IPS-18a (cell line): ENCODE results near the gene C16orf89.
A peak's percentile ranks its signal among the peaks of the same experiment; 100 is the strongest.
"Not testable (repeated sequence)": the region's sequence is repeated elsewhere in the genome, so short reads cannot be mapped to it uniquely, and the experiment has no call there.

ENCODE experiments used
- H3K27ac ChIP-seq: one replicate; pipeline ENCODE4 v1.5.1; 2013; ENCODE audit warnings: low read length
- H3K27me3 ChIP-seq: one replicate; pipeline ENCODE4 v1.6.1; 2013; ENCODE audit warnings: mild to moderate bottlenecking, low read length; ENCODE audit not compliant: control insufficient read depth, insufficient read depth
- H3K36me3 ChIP-seq: one replicate; pipeline ENCODE4 v1.6.1; 2013; ENCODE audit warnings: low read depth, low read length; ENCODE audit not compliant: control insufficient read depth
- H3K4me1 ChIP-seq: one replicate; pipeline ENCODE4 v1.6.1; 2013; ENCODE audit warnings: low read depth, low read length; ENCODE audit not compliant: control insufficient read depth
- H3K4me3 ChIP-seq: one replicate; pipeline ENCODE4 v1.5.1; 2013; ENCODE audit warnings: low read length
- H3K9ac ChIP-seq: one replicate; pipeline ENCODE4 v1.6.1; 2013; ENCODE audit warnings: mild to moderate bottlenecking, low read length, moderate library complexity
- H3K9me3 ChIP-seq: one replicate; pipeline ENCODE4 v1.6.1; 2013; ENCODE audit warnings: low read depth, low read length; ENCODE audit not compliant: control insufficient read depth

C16orf89 gene

DNA sequence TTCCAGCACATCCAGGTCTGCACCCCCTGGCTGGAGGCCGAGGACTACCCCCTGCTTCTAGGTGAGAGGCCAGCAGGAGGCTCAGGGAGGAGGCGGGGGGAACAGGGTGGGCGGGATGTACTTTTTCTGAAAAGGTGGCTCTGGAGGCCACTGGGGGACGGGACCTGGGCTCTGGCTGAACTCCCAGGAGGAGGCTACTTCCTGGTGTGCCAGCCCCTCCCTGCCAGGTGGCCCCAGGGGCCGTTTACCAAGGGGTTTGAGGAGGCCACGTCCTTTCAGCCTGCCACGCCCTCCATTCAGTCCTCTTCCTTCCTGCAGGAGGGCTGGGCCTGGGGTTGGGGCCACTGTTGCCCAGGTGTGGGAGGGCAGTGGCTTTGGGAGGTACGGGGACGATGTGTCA lies 15.2 kb upstream of the C16orf89 start:
- not testable (repeated sequence) for H3K9me3 ChIP-seq, H3K27ac ChIP-seq, H3K9ac ChIP-seq, H3K27me3 ChIP-seq, H3K4me3 ChIP-seq, H3K4me1 ChIP-seq
- H3K36me3 ChIP-seq: peaks cover 23% of the 10 kb centered on the region

DNA sequence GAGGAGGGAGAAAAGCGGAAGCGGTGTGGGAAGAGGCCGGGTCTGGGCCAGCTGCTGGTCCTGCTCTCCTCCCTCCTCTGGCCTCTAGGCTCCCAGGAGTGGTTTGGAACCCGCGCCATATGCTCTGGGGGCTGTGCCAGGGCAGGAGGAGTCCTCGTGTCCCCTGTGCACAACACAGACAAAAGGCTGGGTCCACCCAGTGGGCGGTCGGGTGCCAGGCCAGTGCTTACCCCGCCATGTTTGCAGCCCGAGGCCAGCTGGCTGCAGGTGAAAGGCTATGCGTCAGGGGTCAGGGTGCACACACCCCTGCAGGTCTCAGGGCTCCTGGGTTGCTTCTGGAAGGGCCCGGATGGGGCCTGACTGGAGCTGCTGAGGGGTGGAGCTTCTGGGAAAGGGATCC lies 14.7 kb upstream of the C16orf89 start:
- not testable (repeated sequence) for H3K9ac ChIP-seq, H3K27ac ChIP-seq, H3K27me3 ChIP-seq, H3K4me1 ChIP-seq, H3K9me3 ChIP-seq, H3K4me3 ChIP-seq
- H3K36me3 ChIP-seq: peaks cover 28% of the 10 kb centered on the region

- Histone ChIP-seq H3K9ac (no peak overlapping the region), H3K4me1 (no peaks in the 10 kb centered on the region), H3K27me3 (no peaks in the 10 kb centered on the region), H3K27ac (no peak overlapping the region), H3K4me3 (no peak overlapping the region), H3K9me3 (no peaks in the 10 kb centered on the region), H3K36me3 (peaks cover 35% of the 10 kb centered on the region)
These were observed 12.9 kb upstream of the C16orf89 start for GRCh38 chr16:5078626-5079025.

DNA sequence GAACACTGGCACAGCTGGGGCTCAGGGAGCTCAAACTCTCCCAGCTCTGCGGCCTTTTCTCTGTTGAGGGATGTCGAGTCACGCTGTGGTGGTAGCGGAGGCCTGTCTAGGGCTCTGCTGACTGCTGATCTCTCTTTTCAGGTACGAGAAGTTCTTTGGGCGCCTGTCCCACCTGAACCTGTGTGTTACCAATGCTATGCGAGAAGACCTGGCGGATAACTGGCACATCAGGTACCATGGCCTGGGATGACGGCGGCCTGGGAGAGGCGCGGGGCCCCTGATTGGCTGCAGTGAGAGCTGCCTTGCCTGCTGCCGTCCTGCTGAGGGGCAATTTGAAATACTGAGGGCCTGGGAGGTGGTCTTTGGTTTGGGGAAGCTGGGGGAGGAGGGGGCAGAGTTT lies 11.5 kb upstream of the C16orf89 start:
- Histone ChIP-seq H3K4me3 (no peak overlapping the region), H3K27ac (no peak overlapping the region), H3K27me3 (no peaks in the 10 kb centered on the region), H3K4me1 (peaks cover 4% of the 10 kb centered on the region), H3K9ac (no peak overlapping the region), H3K9me3 (no peaks in the 10 kb centered on the region), H3K36me3 (peaks cover 38% of the 10 kb centered on the region)

- peaks cover 6% of the 10 kb centered on the region for H3K4me1 ChIP-seq
- H3K9me3 ChIP-seq: no peaks in the 10 kb centered on the region
- H3K9ac ChIP-seq: no peak overlapping the region
- no peaks in the 10 kb centered on the region for H3K27me3 ChIP-seq
- H3K36me3 ChIP-seq: peaks cover 35% of the 10 kb centered on the region
- no peak overlapping the region for H3K4me3 ChIP-seq
- no peak overlapping the region for H3K27ac ChIP-seq
These were observed 9.9 kb upstream of the C16orf89 start for GRCh38 chr16:5075637-5076036.

- H3K9ac ChIP-seq, H3K9me3 ChIP-seq, H3K4me1 ChIP-seq, H3K4me3 ChIP-seq, H3K27ac ChIP-seq, H3K27me3 ChIP-seq: not testable (repeated sequence)
- H3K36me3 ChIP-seq: peaks cover 32% of the 10 kb centered on the region
These were observed 8.0 kb upstream of the C16orf89 start for GRCh38 chr16:5073771-5074170.

GRCh38 chr16:5073279-5073629 lies 7.5 kb upstream of the C16orf89 start:
- H3K27me3 ChIP-seq: no peaks in the 10 kb centered on the region
- H3K4me3 ChIP-seq: no peak overlapping the region
- H3K4me1 ChIP-seq: peaks cover 6% of the 10 kb centered on the region
- no peak overlapping the region for H3K27ac ChIP-seq
- H3K9me3 ChIP-seq: no peaks in the 10 kb centered on the region
- H3K9ac ChIP-seq: no peak overlapping the region
- H3K36me3 ChIP-seq: peaks cover 30% of the 10 kb centered on the region

- peaks cover 6% of the 10 kb centered on the region for H3K4me1 ChIP-seq
- H3K4me3 ChIP-seq: peak overlapping the region; percentile 78
- H3K27ac ChIP-seq: no peak overlapping the region
- peak overlapping the region; percentile 70 for H3K9ac ChIP-seq
- no peaks in the 10 kb centered on the region for H3K9me3 ChIP-seq
- H3K36me3 ChIP-seq: peaks cover 30% of the 10 kb centered on the region
- no peaks in the 10 kb centered on the region for H3K27me3 ChIP-seq
These were observed 6.8 kb upstream of the C16orf89 start for GRCh38 chr16:5072334-5073278.

- Histone ChIP-seq H3K4me1 (peaks cover 6% of the 10 kb centered on the region), H3K36me3 (peaks cover 25% of the 10 kb centered on the region), H3K9ac (peak within 1 kb of the TSS; percentile 70), H3K27ac (peak within 1 kb of the TSS; percentile 30), H3K9me3 (no peaks in the 10 kb centered on the region), H3K27me3 (no peaks in the 10 kb centered on the region), H3K4me3 (peak within 1 kb of the TSS; percentile 78)
These were observed 6.1 kb upstream of the C16orf89 start, which contains the start of gene ALG1 for GRCh38 chr16:5071681-5072333. ALG1 (plus strand) TSS chr16:5071843; CDS start chr16:5071850, 7 bp downstream.

DNA sequence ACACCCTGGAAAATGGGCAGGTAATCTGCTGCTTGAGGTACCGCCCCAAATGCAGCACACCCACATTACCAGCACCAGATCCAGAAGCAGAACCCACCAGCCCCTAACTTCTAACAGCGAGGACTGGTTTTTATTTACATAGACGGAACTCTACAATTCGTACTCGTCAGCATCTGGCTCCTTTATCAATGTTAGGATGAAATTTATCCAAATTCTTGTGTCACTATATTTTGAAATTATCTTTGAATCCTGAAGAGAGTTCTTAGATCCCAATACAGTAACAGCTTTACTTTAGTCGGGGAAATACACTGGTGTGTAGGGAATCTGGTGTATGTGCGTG lies 5.6 kb upstream of the C16orf89 start:
- H3K36me3 ChIP-seq: peaks cover 22% of the 10 kb centered on the region
- H3K4me3 ChIP-seq: peak overlapping the region; percentile 78
- peaks cover 6% of the 10 kb centered on the region for H3K4me1 ChIP-seq
- no peaks in the 10 kb centered on the region for H3K27me3 ChIP-seq
- H3K9me3 ChIP-seq: no peaks in the 10 kb centered on the region
- no peak overlapping the region for H3K9ac ChIP-seq
- H3K27ac ChIP-seq: no peak overlapping the region

DNA sequence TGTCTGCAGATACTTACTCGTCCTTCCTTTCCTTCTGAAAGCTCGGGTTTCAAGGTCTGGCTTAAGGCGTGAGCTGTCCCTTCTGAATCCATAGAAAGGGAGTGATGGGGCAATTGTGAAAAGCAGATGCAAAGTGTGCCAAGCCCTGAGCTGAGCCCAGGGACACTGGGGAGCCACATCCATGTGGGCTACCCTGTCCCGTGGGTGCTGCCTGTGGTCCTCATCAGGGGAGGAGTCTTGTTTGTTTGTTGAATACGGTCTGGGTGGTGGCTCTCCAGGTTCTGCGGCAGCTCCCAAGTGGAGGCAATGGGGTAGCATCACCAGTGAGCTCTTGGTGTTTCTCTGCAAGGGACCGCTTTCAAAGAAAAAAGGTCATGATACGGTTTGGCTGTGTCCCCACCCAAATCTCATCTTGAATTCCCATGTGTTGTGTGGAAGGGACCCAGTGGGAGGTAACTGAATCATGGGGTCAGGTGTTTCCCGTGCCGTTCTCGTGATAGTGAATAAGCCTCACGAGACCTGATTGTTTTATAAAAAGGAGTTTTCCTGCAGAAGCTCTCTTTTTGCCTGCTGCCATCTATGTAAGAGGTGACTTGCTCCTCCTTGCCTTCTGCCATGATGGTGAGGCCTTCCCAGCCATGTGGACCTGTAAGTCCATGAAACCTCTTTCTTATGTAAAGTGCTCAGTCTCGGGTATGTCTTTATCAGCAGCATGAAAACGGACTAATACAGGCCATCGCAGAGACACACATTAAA lies 4.9 kb upstream of the C16orf89 start:
- peaks cover 6% of the 10 kb centered on the region for H3K4me1 ChIP-seq
- H3K9me3 ChIP-seq: no peaks in the 10 kb centered on the region
- peaks cover 15% of the 10 kb centered on the region for H3K36me3 ChIP-seq
- H3K27me3 ChIP-seq: no peaks in the 10 kb centered on the region
- no peak overlapping the region for H3K4me3 ChIP-seq
- H3K27ac ChIP-seq: no peak overlapping the region
- H3K9ac ChIP-seq: no peak overlapping the region
